Vagina (tissue), 2 donors: ENCODE data around the gene INPP4B.

Experiments
- CTCF ChIP-seq, 3 experiments: fragments of 450-650 bp in 2 of 3; fragments of 200-600 bp in 1 of 3; sonication (generic) in 1 of 3; IDR thresholded peaks; one replicate each; pipeline ENCODE4 v1.5.1; 2017 to 2019; ENCODE audit warnings: antibody characterized with exemption in 3 of 3, mild to moderate bottlenecking in 2 of 3, moderate library complexity in 2 of 3
- POLR2A ChIP-seq, 2 donors: fragments of 450-650 bp; IDR thresholded peaks; one replicate each; pipeline ENCODE4 v1.6.1; 2017; ENCODE audit warnings: antibody characterized with exemption in 2 of 2, mild to moderate bottlenecking in 2 of 2, moderate library complexity in 2 of 2
- POLR2AphosphoS5 ChIP-seq, 2 donors: sonication (generic); formaldehyde crosslinking; IDR thresholded peaks; one replicate each; pipeline ENCODE4 v1.9.0; 2017; ENCODE audit warnings: antibody characterized with exemption in 2 of 2, mild to moderate bottlenecking in 2 of 2, low read depth in 1 of 2; ENCODE audit not compliant: insufficient read depth in 1 of 2

- TF ChIP-seq CTCF (IDR thresholded peaks at IDR 0.05): no peak
- TF ChIP-seq POLR2A (IDR thresholded peaks at IDR 0.05): no peak
- TF ChIP-seq POLR2AphosphoS5 (IDR thresholded peaks at IDR 0.05; ENCODE audit: insufficient read depth in 1 of 2, low read depth in 1 of 2): no peak
Measured at GRCh38 chr4:142330311-142330710, 515.8 kb downstream of the INPP4B start.
